Activated T-cell treated with anti-CD3 and anti-CD28 coated beads, Interleukin-2, amount 50 U/mL, for 72 hours (primary cell): ENCODE data around the gene PCSK6. TPM values are rescaled to one million over a fixed set of nuclear protein-coding genes. Genes with fewer than 3 reads are reported as not detected.

ENCODE experiments used
- ATAC-seq, 2 donors: fragments of 150-1000 bp; cut with Tn5 transposase; replicated peaks in 1 of 2; 2 replicates each; pipeline ENCODE4 v1.10.0; 2021; ENCODE audit warnings: moderate library complexity in 2 of 2, mild to moderate bottlenecking in 1 of 2
- DNase-seq, 2 donors: peaks; one replicate each; pipeline ENCODE4 v3.0.0; 2021 to 2022; ENCODE audit warnings: mixed read lengths in 1 of 2
- H3K27ac Mint-ChIP-seq: one replicate; pipeline ENCODE4 v1.8.0; 2022; ENCODE audit warnings: mild to moderate bottlenecking, moderate library complexity, mixed read lengths
- H3K27me3 Mint-ChIP-seq: one replicate; pipeline ENCODE4 v1.8.0; 2022; ENCODE audit warnings: low read depth, mixed read lengths
- H3K36me3 Mint-ChIP-seq, 2 donors: one replicate each; pipeline ENCODE4 v1.8.0; 2022; ENCODE audit warnings: mixed read lengths in 2 of 2, mild to moderate bottlenecking in 1 of 2; ENCODE audit not compliant: insufficient read depth in 2 of 2
- H3K4me1 Mint-ChIP-seq: one replicate; pipeline ENCODE4 v1.8.0; 2022; ENCODE audit warnings: low read depth, mixed read lengths
- H3K4me3 Mint-ChIP-seq, 2 donors: one replicate each; pipeline ENCODE4 v1.8.0; 2022; ENCODE audit warnings: mild to moderate bottlenecking in 2 of 2, mixed read lengths in 2 of 2, moderate library complexity in 2 of 2
- H3K9me3 Mint-ChIP-seq, 2 donors: one replicate each; pipeline ENCODE4 v1.8.0; 2022; ENCODE audit warnings: mixed read lengths in 2 of 2
- total RNA-seq, 2 donors: library from RNA; stranded (reverse); gene quantifications; one replicate each; pipeline ENCODE4 v1.2.3, GENCODE V29; 2022

Gene PCSK6
- total RNA-seq, 2 donors from 2014 or later: 0.51 to 2.3 TPM

GRCh38 chr15:101349047-101349951 is 140.2 kb downstream of the PCSK6 start:
- H3K36me3 Mint-ChIP-seq: no peaks in the 10 kb centered on the region
- peaks cover 39% of the 10 kb centered on the region for H3K27me3 Mint-ChIP-seq
- no peaks in the 10 kb centered on the region for H3K9me3 Mint-ChIP-seq
- DNase-seq: no peak
- no peak overlapping the region for H3K4me3 Mint-ChIP-seq
- no peak overlapping the region for H3K27ac Mint-ChIP-seq
- no peaks in the 10 kb centered on the region for H3K4me1 Mint-ChIP-seq
- no peak for ATAC-seq

DNA sequence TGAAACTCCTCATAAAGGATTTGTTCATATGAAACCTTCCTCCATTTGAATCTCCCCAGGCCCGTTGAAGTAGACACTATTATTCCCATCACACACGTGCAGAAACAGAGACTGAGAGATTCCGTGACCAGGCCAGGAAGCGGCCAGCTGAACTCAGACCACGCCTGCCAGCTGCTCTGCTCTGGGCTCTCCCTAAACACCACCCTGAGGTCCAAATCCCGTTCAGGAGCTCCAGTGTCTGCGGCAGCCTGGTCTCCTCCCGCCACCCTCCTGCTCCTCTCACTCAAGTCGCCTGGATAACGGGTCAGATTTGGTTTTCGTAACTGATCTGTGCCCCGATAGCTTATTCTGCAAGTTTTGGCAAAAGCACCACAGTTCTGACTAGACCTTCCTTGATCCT is 140.9 kb downstream of the PCSK6 start:
- no peaks in the 10 kb centered on the region for H3K36me3 Mint-ChIP-seq
- no peaks in the 10 kb centered on the region for H3K4me1 Mint-ChIP-seq
- peaks cover 44% of the 10 kb centered on the region for H3K27me3 Mint-ChIP-seq
- no peak for ATAC-seq
- H3K4me3 Mint-ChIP-seq: no peak overlapping the region
- no peak overlapping the region for H3K27ac Mint-ChIP-seq
- no peaks in the 10 kb centered on the region for H3K9me3 Mint-ChIP-seq
- no peak for DNase-seq

DNA sequence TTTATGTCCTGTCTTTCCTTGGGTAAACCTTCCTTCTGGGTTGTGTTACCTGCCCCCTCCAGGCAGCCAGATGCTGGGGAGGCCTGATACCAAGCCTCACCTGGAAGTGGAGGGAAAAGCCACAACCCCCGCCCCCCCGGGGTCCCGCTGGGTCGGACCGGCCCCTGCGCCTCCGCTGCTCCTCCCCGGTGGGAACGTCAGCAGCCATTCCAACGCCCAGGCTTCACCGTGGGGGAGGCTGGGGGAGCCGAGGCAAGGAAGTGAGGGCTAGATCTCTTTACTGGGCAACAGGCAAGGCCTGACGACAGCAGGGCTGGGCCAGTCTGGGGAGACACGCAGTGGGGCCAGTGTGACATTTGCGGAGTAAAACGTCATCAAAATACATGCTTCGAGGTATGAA is 141.5 kb downstream of the PCSK6 start:
- Mint-ChIP-seq H3K4me3 (no peak overlapping the region), H3K36me3 (no peaks in the 10 kb centered on the region), H3K27ac (no peak overlapping the region), H3K9me3 (no peaks in the 10 kb centered on the region), H3K4me1 (no peaks in the 10 kb centered on the region), H3K27me3 (peaks cover 42% of the 10 kb centered on the region)
- DNase-seq: no peak
- ATAC-seq: no peak

- Mint-ChIP-seq H3K27me3 (peaks cover 37% of the 10 kb centered on the region), H3K27ac (no peak overlapping the region), H3K9me3 (no peaks in the 10 kb centered on the region), H3K4me3 (no peak overlapping the region), H3K4me1 (no peaks in the 10 kb centered on the region), H3K36me3 (no peaks in the 10 kb centered on the region)
- ATAC-seq (no peak), DNase-seq (no peak)
Measured at GRCh38 chr15:101347454-101347853, 142.1 kb downstream of the PCSK6 start.

DNA sequence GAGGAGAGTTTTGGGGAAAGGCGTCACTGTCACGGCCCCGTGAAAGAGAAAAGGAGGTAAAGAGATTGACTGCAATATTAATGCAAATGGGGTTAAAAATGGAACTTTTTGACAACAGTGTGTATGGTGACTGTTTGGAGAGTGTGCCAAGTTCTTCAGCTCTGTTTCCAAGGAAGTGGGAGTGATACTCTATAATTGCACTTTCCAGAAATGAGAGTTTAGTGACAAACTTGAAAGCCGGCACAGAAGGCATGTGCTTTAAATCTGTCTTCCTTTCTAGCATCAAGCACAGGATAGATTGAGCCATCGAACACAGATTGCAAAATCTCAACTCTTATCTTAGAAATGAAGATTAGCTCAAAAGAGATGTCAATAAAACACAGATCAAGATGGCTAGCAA is 142.6 kb downstream of the PCSK6 start:
- H3K9me3 Mint-ChIP-seq: no peaks in the 10 kb centered on the region
- no peak overlapping the region for H3K27ac Mint-ChIP-seq
- peaks cover 35% of the 10 kb centered on the region for H3K27me3 Mint-ChIP-seq
- H3K4me3 Mint-ChIP-seq: no peak overlapping the region
- H3K4me1 Mint-ChIP-seq: no peaks in the 10 kb centered on the region
- H3K36me3 Mint-ChIP-seq: no peaks in the 10 kb centered on the region
- no peak for DNase-seq
- no peak for ATAC-seq

GRCh38 chr15:101342056-101342455 is 147.5 kb downstream of the PCSK6 start:
- Mint-ChIP-seq H3K27ac (no peak overlapping the region), H3K27me3 (peaks cover 44% of the 10 kb centered on the region), H3K9me3 (peaks cover 3% of the 10 kb centered on the region in 2 donors), H3K4me3 (no peak overlapping the region), H3K36me3 (peaks cover 1 to 3% of the 10 kb centered on the region in 2 donors), H3K4me1 (no peaks in the 10 kb centered on the region)
- DNase-seq (no peak), ATAC-seq (no peak)

DNA sequence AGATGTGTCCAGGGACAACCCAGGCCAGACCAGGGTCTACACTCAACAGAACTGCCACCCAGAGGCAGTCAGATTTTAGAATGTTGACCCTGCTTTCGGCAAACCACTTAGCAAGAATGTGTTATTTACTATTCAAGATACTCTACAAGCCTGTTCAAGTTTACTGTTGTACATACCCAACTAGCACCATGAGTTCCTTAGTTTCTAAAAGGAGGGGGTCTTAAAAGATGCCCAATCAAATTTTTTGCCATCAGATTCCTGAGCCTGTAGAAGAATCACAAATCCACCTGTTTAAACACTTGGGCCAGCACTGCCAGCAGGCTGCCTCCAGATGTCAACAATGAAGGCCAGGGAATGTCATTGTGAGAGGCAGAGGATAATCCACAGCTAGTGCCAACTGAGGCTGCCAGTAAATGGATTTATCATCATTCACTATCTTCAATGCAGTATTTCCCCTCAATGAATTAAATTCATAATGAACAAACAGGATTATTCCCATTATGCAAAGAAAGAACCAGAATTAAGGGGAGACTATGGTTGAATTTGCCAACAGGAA is 150.9 kb downstream of the PCSK6 start:
- Mint-ChIP-seq H3K27me3 (peaks cover 16% of the 10 kb centered on the region), H3K4me3 (no peak overlapping the region), H3K9me3 (peaks cover 6 to 14% of the 10 kb centered on the region in 2 donors), H3K4me1 (peaks cover 6% of the 10 kb centered on the region), H3K27ac (no peak overlapping the region), H3K36me3 (peaks cover 10 to 21% of the 10 kb centered on the region in 2 donors)
- no peak for ATAC-seq
- DNase-seq: no peak

DNA sequence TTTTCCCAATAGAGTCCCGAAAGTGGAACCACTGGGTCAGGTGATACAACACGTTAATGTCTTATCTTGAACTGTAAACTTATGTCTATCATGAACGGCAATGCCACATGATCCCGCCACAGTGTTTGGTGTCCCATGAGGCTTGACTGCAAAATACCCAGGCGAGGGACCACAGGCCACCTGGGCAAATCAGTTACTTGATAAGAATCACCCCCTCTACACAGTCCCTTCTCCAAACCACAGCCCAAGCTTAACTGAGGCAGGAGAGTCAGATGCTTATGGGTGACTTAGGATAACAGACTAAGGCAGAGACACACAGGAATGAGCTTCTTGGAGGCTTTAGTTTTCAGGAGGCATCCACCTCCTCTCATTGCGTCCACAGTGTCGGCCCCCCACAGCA is 151.5 kb downstream of the PCSK6 start:
- Mint-ChIP-seq H3K9me3 (peaks cover 8 to 20% of the 10 kb centered on the region in 2 donors), H3K4me1 (peaks cover 6% of the 10 kb centered on the region), H3K4me3 (no peak overlapping the region), H3K27ac (no peak overlapping the region), H3K27me3 (peaks cover 16% of the 10 kb centered on the region), H3K36me3 (peaks cover 14 to 24% of the 10 kb centered on the region in 2 donors)
- DNase-seq: no peak
- ATAC-seq: no peak

GRCh38 chr15:101333907-101334789 is 155.4 kb downstream of the PCSK6 start:
- Mint-ChIP-seq H3K4me3 (peak overlapping the region; percentile 67 to 69), H3K36me3 (peaks cover 14 to 24% of the 10 kb centered on the region in 2 donors), H3K27me3 (peaks cover 14% of the 10 kb centered on the region), H3K9me3 (peaks cover 14 to 28% of the 10 kb centered on the region in 2 donors), H3K27ac (peak overlapping the region; percentile 76), H3K4me1 (peaks cover 11% of the 10 kb centered on the region)
- ATAC-seq (peak; percentile 93 to 95), DNase-seq (peak; percentile 42 to 56)

DNA sequence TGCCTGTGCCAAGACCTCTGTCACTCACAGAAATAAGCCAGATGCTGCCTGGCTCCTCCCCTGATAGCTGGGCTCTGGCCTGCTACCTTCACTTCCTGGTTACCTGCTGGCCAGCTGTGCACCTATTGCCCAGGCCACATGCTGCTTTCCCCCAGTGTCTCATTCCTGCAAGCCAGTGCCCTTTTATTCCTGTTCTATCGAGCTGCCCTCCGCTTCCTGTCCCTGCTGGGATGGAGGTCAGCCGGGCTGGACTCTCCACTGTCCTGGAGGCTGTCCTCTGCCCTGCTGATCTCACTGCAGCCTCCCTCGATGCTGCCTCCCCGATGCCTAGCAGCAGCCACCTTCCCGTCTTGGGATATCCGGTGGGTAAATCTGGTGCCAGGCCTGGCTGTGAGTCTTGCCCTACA is 157.4 kb downstream of the PCSK6 start:
- Mint-ChIP-seq H3K36me3 (peaks cover 13 to 21% of the 10 kb centered on the region in 2 donors), H3K4me3 (no peak overlapping the region), H3K4me1 (peaks cover 11% of the 10 kb centered on the region), H3K27ac (no peak overlapping the region), H3K27me3 (no peaks in the 10 kb centered on the region), H3K9me3 (peaks cover 11 to 25% of the 10 kb centered on the region in 2 donors)
- ATAC-seq (no peak), DNase-seq (no peak)

GRCh38 chr15:101329867-101330380 is 159.6 kb downstream of the PCSK6 start:
- peaks cover 8% of the 10 kb centered on the region for H3K27me3 Mint-ChIP-seq
- ATAC-seq (no peak), DNase-seq (no peak)
- no peak overlapping the region for H3K4me3 Mint-ChIP-seq
- H3K9me3 Mint-ChIP-seq: peaks cover 8 to 19% of the 10 kb centered on the region in 2 donors
- no peak overlapping the region for H3K27ac Mint-ChIP-seq
- H3K4me1 Mint-ChIP-seq: peaks cover 10% of the 10 kb centered on the region
- H3K36me3 Mint-ChIP-seq: peaks cover 7 to 12% of the 10 kb centered on the region in 2 donors

GRCh38 chr15:101329309-101329863 is 160.1 kb downstream of the PCSK6 start:
- Mint-ChIP-seq H3K4me1 (peaks cover 5% of the 10 kb centered on the region), H3K36me3 (peaks cover 4 to 7% of the 10 kb centered on the region in 2 donors), H3K27ac (no peak overlapping the region), H3K9me3 (peaks cover 8 to 17% of the 10 kb centered on the region in 2 donors), H3K4me3 (no peak overlapping the region), H3K27me3 (peaks cover 8% of the 10 kb centered on the region)
- no peak for DNase-seq
- ATAC-seq: no peak
